SK-N-SH (cell line): ENCODE data around the gene TMEM231. TPM values are rescaled to one million over a fixed set of nuclear protein-coding genes. Genes with fewer than 3 reads are reported as not detected.
"Not testable (repeated sequence)": the region's sequence is repeated elsewhere in the genome, so short reads cannot be mapped to it uniquely, and the experiment has no call there.

Experiments used
- CTCF ChIA-PET: fragments of 300-600, 350-600 bp; formaldehyde crosslinking; extraction: SDS; loops from one replicate; lab custom pipeline; 2021; lab: Yijun Ruan, JAX
- POLR2A ChIA-PET: fragments of 350-600 bp; sonication (Branson Sonifier 250); formaldehyde crosslinking; extraction: SDS; loops from one replicate; lab custom pipeline; 2020; ENCODE audit warnings: antibody characterized with exemption, inconsistent platforms; lab: Yijun Ruan, JAX
- DNase-seq: peaks from one replicate; pipeline ENCODE4 v3.0.0; 2012
- H2AFZ ChIP-seq: fragments of 200-600 bp; sonication (generic); 2 replicates; pipeline ENCODE4 v1.8.1; 2016; ENCODE audit warnings: antibody characterized with exemption, mild to moderate bottlenecking, low read depth
- H3F3A ChIP-seq: fragments of 200-600 bp; sonication (generic); replicated peaks from 2 replicates; pipeline ENCODE3; 2016; ENCODE audit warnings: antibody characterized with exemption, mild to moderate bottlenecking; ENCODE audit not compliant: insufficient read depth
- H3K27ac ChIP-seq, 2 experiments: fragments of 200-500 bp in 1 of 2; fragments of 200-600 bp in 1 of 2; sonication (Bioruptor generic) in 1 of 2; sonication (generic), shearing (Covaris generic) in 1 of 2; 2 replicates each; pipeline versions ENCODE4 v1.5.1 to v1.6.1; 2014 to 2016; ENCODE audit warnings: low read depth in 2 of 2, inconsistent platforms in 1 of 2, low read length in 1 of 2, mild to moderate bottlenecking in 1 of 2, mixed read lengths in 1 of 2
- H3K27me3 ChIP-seq: fragments of 200-600 bp; sonication (generic), shearing (Covaris generic); 2 replicates; pipeline ENCODE4 v1.6.1; 2016; ENCODE audit warnings: mixed run types; ENCODE audit not compliant: insufficient read depth
- H3K36me3 ChIP-seq, 2 experiments: fragments of 200-500 bp in 1 of 2; fragments of 200-600 bp in 1 of 2; sonication (Bioruptor generic) in 1 of 2; sonication (generic) in 1 of 2; replicated peaks in 1 of 2; 2 replicates each; pipeline versions ENCODE3 to v1.5.1; 2014 to 2016; ENCODE audit warnings: low read length in 1 of 2, mild to moderate bottlenecking in 1 of 2; ENCODE audit not compliant: insufficient read depth in 2 of 2, control insufficient read depth in 1 of 2
- H3K4me1 ChIP-seq, 2 experiments: fragments of 200-500 bp in 1 of 2; fragments of 200-600 bp in 1 of 2; sonication (Bioruptor generic) in 1 of 2; sonication (generic), shearing (Covaris generic) in 1 of 2; 2 replicates each; pipeline versions ENCODE4 v1.5.1 to v1.6.1; 2014 to 2016; ENCODE audit warnings: low read depth in 1 of 2, low read length in 1 of 2, mixed run types in 1 of 2; ENCODE audit not compliant: insufficient read depth in 2 of 2, control insufficient read depth in 1 of 2
- H3K4me2 ChIP-seq: fragments of 200-600 bp; sonication (generic), shearing (Covaris generic); 2 replicates; pipeline ENCODE4 v1.6.1; 2017; ENCODE audit warnings: mixed run types
- H3K4me3 ChIP-seq, 2 experiments: fragments of 200-500 bp in 1 of 2; fragments of 200-600 bp in 1 of 2; sonication (Bioruptor generic) in 1 of 2; sonication (generic), shearing (Covaris generic) in 1 of 2; 2 replicates each; pipeline versions ENCODE4 v1.5.1 to v1.8.1; 2014 to 2016; ENCODE audit warnings: low read depth in 2 of 2, inconsistent platforms in 1 of 2, low read length in 1 of 2, mild to moderate bottlenecking in 1 of 2, mixed read lengths in 1 of 2, moderate library complexity in 1 of 2
- H3K79me2 ChIP-seq: fragments of 200-600 bp; sonication (generic); 2 replicates; pipeline ENCODE4 v1.8.1; 2017; ENCODE audit warnings: mild to moderate bottlenecking; ENCODE audit not compliant: insufficient read depth
- H3K9ac ChIP-seq: fragments of 200-600 bp; sonication (generic); 2 replicates; pipeline ENCODE4 v1.6.1; 2017; ENCODE audit warnings: mixed run types
- H3K9me2 ChIP-seq: fragments of 200-600 bp; sonication (generic); 2 replicates; pipeline ENCODE4 v1.6.1; 2017; ENCODE audit warnings: mixed run types
- H3K9me3 ChIP-seq: fragments of 200-600 bp; sonication (generic); 2 replicates; pipeline ENCODE4 v1.6.1; 2017; ENCODE audit warnings: mixed run types, mild to moderate bottlenecking, moderate library complexity
- H4K20me1 ChIP-seq: fragments of 200-600 bp; sonication (generic); 2 replicates; pipeline ENCODE4 v1.6.1; 2017; ENCODE audit warnings: mild to moderate bottlenecking, mixed run types; ENCODE audit not compliant: insufficient read depth
- CHD2 ChIP-seq: fragments of 150-350 bp; IDR thresholded peaks from 2 replicates; pipeline ENCODE4 v1.6.1; 2018; ENCODE audit warnings: low read length; ENCODE audit not compliant: partially characterized antibody
- GABPA ChIP-seq: IDR thresholded peaks from 2 replicates; pipeline ENCODE4 v1.4.0; 2012; ENCODE audit warnings: low read depth, mild to moderate bottlenecking
- IRF3 ChIP-seq: fragments of 150-350 bp; IDR thresholded peaks from 2 replicates; pipeline ENCODE4 v1.6.1; 2016; ENCODE audit warnings: mild to moderate bottlenecking, low read depth, low read length
- TAF1 ChIP-seq: IDR thresholded peaks from 2 replicates; pipeline ENCODE4 v1.6.1; 2012; ENCODE audit warnings: low read depth, mild to moderate bottlenecking, low read length, moderate library complexity, borderline replicate concordance
- ZBTB33 ChIP-seq: IDR thresholded peaks from 2 replicates; pipeline ENCODE4 v1.4.0; 2012; ENCODE audit warnings: low read depth, borderline replicate concordance
- WGBS: methylation state at CpG from one replicate; pipeline ENCODE4 v1.1.6; 2017; ENCODE audit warnings: low lambda C conversion rate; 5-methylcytosine and 5-hydroxymethylcytosine counted together
- polyA plus RNA-seq, 3 experiments: library from polyadenylated mRNA; depleted of rRNA; stranded (reverse); fragments of >200 nt; gene quantifications; 2 replicates each; pipeline ENCODE4 v1.2.3, GENCODE V29; 2012

Gene TMEM231
- polyA plus RNA-seq, 1 of the 3 experiments (the other 2 are of a cell fraction) = 18.1 TPM

GRCh38 chr16:75593308-75593707 lies 37.3 kb upstream of the TMEM231 start:
- Histone ChIP-seq H3K4me2 (no peak overlapping the region), H3F3A (peaks cover 7% of the 10 kb centered on the region), H3K9me3 (no peaks in the 10 kb centered on the region), H3K36me3 (peaks cover 9 to 17% of the 10 kb centered on the region in 2 experiments), H4K20me1 (no peaks in the 10 kb centered on the region), H3K4me3 (no peak overlapping the region), H3K4me1 (peaks cover 22 to 27% of the 10 kb centered on the region in 2 experiments), H3K9me2 (no peaks in the 10 kb centered on the region), H3K27me3 (no peaks in the 10 kb centered on the region), H3K27ac (no peak overlapping the region), H3K9ac (no peak overlapping the region), H3K79me2 (no peaks in the 10 kb centered on the region), H2AFZ (no peak overlapping the region)
- CTCF ChIA-PET = interaction anchor here (1.3 kb wide), 1 partner anchor 148 kb away, joined by 3 read pairs; no protein-coding TSS in a partner anchor
- no peak for DNase-seq
- 99% methylated on average over 6 of the region's 6 CpGs for WGBS
- POLR2A ChIA-PET = interaction anchor here (0.7 kb wide), 1 partner anchor 90 kb away, joined by 3 read pairs; no protein-coding TSS in a partner anchor
- TF ChIP-seq GABPA (no peak), IRF3 (no peak), TAF1 (no peak), CHD2 (no peak), ZBTB33 (no peak)
- TF ChIP-seq, all 33 proteins: peak for 0

- not testable (repeated sequence) for H3K4me2 ChIP-seq, H3K4me3 ChIP-seq, H2AFZ ChIP-seq, H3K79me2 ChIP-seq, H4K20me1 ChIP-seq, H3K9ac ChIP-seq, H3K9me2 ChIP-seq, H3K27me3 ChIP-seq, H3F3A ChIP-seq, DNase-seq, H3K9me3 ChIP-seq, H3K36me3 ChIP-seq
- WGBS = 69% methylated on average over 8 of the region's 9 CpGs
- Histone ChIP-seq H3K27ac (peak overlapping the region in 1 of 2 experiments; percentile 82; a peak in 2 of 4 replicates), H3K4me1 (peaks cover 22 to 27% of the 10 kb centered on the region in 2 experiments)
- CTCF ChIA-PET = interaction anchor here (1.0 to 1.8 kb wide), 4 partner anchors 12 to 161 kb away, joined by 3 to 7 read pairs (median 4); no protein-coding TSS in a partner anchor
- POLR2A ChIA-PET = interaction anchor here (0.6 kb wide), 1 partner anchor 15 kb away, joined by 3 read pairs; no protein-coding TSS in a partner anchor
These were observed 35.9 kb upstream of the TMEM231 start for GRCh38 chr16:75591927-75592326.
